ENCODE measurements around the gene C5orf52.
"Not testable (repeated sequence)": the region's sequence is repeated elsewhere in the genome, so short reads cannot be mapped to it uniquely, and the experiment has no call there.

Gene C5orf52

DNA sequence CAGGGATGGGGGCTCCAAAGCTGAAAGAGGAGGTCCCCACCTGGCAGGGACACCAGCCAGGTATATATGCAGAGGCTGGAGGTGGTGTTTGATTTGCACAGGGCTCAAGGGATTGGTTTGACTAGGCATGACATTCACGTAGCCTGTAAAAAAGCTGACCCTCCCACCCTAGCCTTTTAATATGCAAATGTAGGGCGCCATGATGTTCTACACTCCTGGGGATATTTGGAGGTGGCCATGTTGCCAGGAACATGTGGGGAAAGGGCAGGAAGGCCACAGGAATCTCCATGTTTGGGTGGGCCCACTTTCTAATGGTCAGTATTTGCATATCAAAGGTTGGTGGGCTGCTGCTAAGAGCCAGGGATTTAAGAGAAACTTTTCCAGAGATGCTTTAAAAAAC, 47.9 kb downstream of the C5orf52 start:
- no peak overlapping the region for H3K9ac ChIP-seq (ENCODE audit: low read depth, low read length, poor library complexity)
- no peak overlapping the region for H3K4me3 ChIP-seq (ENCODE audit: low read length in 2 of 2)
- no peak overlapping the region for H2BK120ac ChIP-seq (ENCODE audit: low read depth, low read length)
- WGBS, 2 donors (ENCODE audit: extremely low coverage in 2 of 2, insufficient read length in 2 of 2, insufficient replicate concordance in 1 of 2) = no CpG with 5 or more reads among the region's 2 CpGs
- H3K14ac ChIP-seq (ENCODE audit: low read length) = no peak overlapping the region
- no peaks in the 10 kb centered on the region for H3K79me1 ChIP-seq (ENCODE audit: low read depth, low read length)
- no peak overlapping the region for H3K27ac ChIP-seq (replicated peaks; ENCODE audit: low read length)
- no peak overlapping the region for H4K8ac ChIP-seq (ENCODE audit: low read depth, low read length)
- no peak overlapping the region for H3K18ac ChIP-seq (ENCODE audit: low read length)
- DNase-seq (ENCODE audit: low spot score) = no peak
- no peak overlapping the region for H4K91ac ChIP-seq (ENCODE audit: low read depth, low read length, poor library complexity)
- no peaks in the 10 kb centered on the region for H3K9me3 ChIP-seq (replicated peaks in 1 of 2; ENCODE audit: control insufficient read depth in 2 of 2, insufficient read depth in 1 of 2, low read depth in 1 of 2, low read length in 2 of 2)
- H3K23ac ChIP-seq (ENCODE audit: low read depth, low read length, poor library complexity) = no peak overlapping the region
- H3K4me1 ChIP-seq (ENCODE audit: control insufficient read depth in 2 of 2, insufficient read depth in 1 of 2, low read depth in 1 of 2, low read length in 2 of 2) = no peaks in the 10 kb centered on the region
- no peak overlapping the region for H2BK5ac ChIP-seq (ENCODE audit: low read length)
- no peak overlapping the region for H2AFZ ChIP-seq (ENCODE audit: low read length)
- no peak overlapping the region for H3K4me2 ChIP-seq (ENCODE audit: insufficient read depth, low read length, poor library complexity, severe bottlenecking)
- H2BK12ac ChIP-seq (ENCODE audit: low read length) = no peak overlapping the region
- H3K36me3 ChIP-seq (replicated peaks in 1 of 2; ENCODE audit: control insufficient read depth in 2 of 2, insufficient read depth in 2 of 2, low read length in 2 of 2) = no peaks in the 10 kb centered on the region
- no peaks in the 10 kb centered on the region for H3K27me3 ChIP-seq (ENCODE audit: control insufficient read depth in 3 of 3, insufficient read depth in 3 of 3, low read depth in 1 of 3, low read length in 3 of 3)
- H2AK5ac ChIP-seq (ENCODE audit: low read depth, low read length) = no peak overlapping the region
- no peak overlapping the region for H3K4ac ChIP-seq (ENCODE audit: low read length)
- no peak overlapping the region for H2BK15ac ChIP-seq (ENCODE audit: low read length)

DNA sequence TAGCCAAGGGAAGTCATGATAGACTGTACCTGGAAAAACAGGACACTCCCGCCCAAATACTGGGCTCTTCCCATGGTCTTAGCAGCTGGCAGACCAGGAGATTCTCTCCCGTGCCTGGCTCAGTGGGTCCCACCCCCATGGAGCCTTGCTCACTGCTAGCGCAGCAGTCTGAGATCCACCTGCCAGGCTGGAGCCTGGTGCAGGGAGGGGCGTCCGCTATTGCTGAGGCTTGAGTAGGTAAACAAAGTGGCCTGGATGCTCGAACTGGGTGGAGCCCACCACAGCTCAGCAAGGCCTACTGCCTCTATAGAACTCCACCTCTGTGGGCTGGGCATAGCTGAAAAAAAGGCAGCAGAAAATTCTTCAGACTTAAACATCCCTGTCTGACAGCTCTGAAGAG, 49.8 kb downstream of the C5orf52 start:
- H3K4me1 ChIP-seq (ENCODE audit: control insufficient read depth in 2 of 2, insufficient read depth in 1 of 2, low read depth in 1 of 2, low read length in 2 of 2) = no peaks in the 10 kb centered on the region
- no peak overlapping the region for H2AK5ac ChIP-seq (ENCODE audit: low read depth, low read length)
- H3K4me2 ChIP-seq (ENCODE audit: insufficient read depth, low read length, poor library complexity, severe bottlenecking) = no peak overlapping the region
- H3K4me3 ChIP-seq (ENCODE audit: low read length in 2 of 2) = no peak overlapping the region
- H2BK120ac ChIP-seq (ENCODE audit: low read depth, low read length) = no peak overlapping the region
- no peak overlapping the region for H3K23ac ChIP-seq (ENCODE audit: low read depth, low read length, poor library complexity)
- no peaks in the 10 kb centered on the region for H3K79me1 ChIP-seq (ENCODE audit: low read depth, low read length)
- WGBS, 2 donors (ENCODE audit: extremely low coverage in 2 of 2, insufficient read length in 2 of 2, insufficient replicate concordance in 1 of 2) = no CpG with 5 or more reads among the region's 6 CpGs
- no peak overlapping the region for H4K8ac ChIP-seq (ENCODE audit: low read depth, low read length)
- no peak overlapping the region for H2AFZ ChIP-seq (ENCODE audit: low read length)
- H4K91ac ChIP-seq (ENCODE audit: low read depth, low read length, poor library complexity) = no peak overlapping the region
- H3K14ac ChIP-seq (ENCODE audit: low read length) = no peak overlapping the region
- H2BK12ac ChIP-seq (ENCODE audit: low read length) = no peak overlapping the region
- H2BK15ac ChIP-seq (ENCODE audit: low read length) = no peak overlapping the region
- H3K18ac ChIP-seq (ENCODE audit: low read length) = no peak overlapping the region
- no peaks in the 10 kb centered on the region for H3K36me3 ChIP-seq (replicated peaks in 1 of 2; ENCODE audit: control insufficient read depth in 2 of 2, insufficient read depth in 2 of 2, low read length in 2 of 2)
- no peak for DNase-seq (ENCODE audit: low spot score)
- H3K4ac ChIP-seq (ENCODE audit: low read length) = no peak overlapping the region
- H3K9me3 ChIP-seq (replicated peaks in 1 of 2; ENCODE audit: control insufficient read depth in 2 of 2, insufficient read depth in 1 of 2, low read depth in 1 of 2, low read length in 2 of 2) = no peaks in the 10 kb centered on the region
- H2BK5ac ChIP-seq (ENCODE audit: low read length) = no peak overlapping the region
- no peak overlapping the region for H3K27ac ChIP-seq (replicated peaks; ENCODE audit: low read length)
- no peak overlapping the region for H3K9ac ChIP-seq (ENCODE audit: low read depth, low read length, poor library complexity)
- H3K27me3 ChIP-seq (ENCODE audit: control insufficient read depth in 3 of 3, insufficient read depth in 3 of 3, low read depth in 1 of 3, low read length in 3 of 3) = no peaks in the 10 kb centered on the region

DNA sequence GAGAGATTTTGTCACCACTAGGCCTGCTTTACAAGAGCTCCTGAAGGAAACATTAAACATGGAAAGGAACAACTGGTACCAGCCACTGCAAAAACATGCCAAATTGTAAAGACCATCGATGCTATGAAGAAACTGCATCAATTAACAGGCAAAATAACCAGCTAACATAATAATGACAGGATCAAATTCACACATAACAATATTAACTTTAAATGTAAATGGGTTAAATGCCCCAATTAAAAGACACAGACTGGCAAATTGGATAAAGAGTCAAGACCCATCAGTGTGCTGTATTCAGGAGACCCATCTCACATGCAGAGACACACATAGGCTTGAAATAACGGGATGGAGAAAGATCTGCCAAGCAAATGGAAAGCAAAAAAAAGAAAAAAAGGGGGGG, 51.6 kb downstream of the C5orf52 start:
- H3K23ac ChIP-seq (ENCODE audit: low read depth, low read length, poor library complexity); DNase-seq (ENCODE audit: low spot score); H2BK5ac ChIP-seq (ENCODE audit: low read length); H3K9ac ChIP-seq (ENCODE audit: low read depth, low read length, poor library complexity); H3K27ac ChIP-seq (replicated peaks; ENCODE audit: low read length); H4K8ac ChIP-seq (ENCODE audit: low read depth, low read length); H3K9me3 ChIP-seq (replicated peaks in 1 of 2; ENCODE audit: control insufficient read depth in 2 of 2, insufficient read depth in 1 of 2, low read depth in 1 of 2, low read length in 2 of 2); H3K4me1 ChIP-seq (ENCODE audit: control insufficient read depth in 2 of 2, insufficient read depth in 1 of 2, low read depth in 1 of 2, low read length in 2 of 2); H3K14ac ChIP-seq (ENCODE audit: low read length); H2AK5ac ChIP-seq (ENCODE audit: low read depth, low read length); H3K36me3 ChIP-seq (replicated peaks in 1 of 2; ENCODE audit: control insufficient read depth in 2 of 2, insufficient read depth in 2 of 2, low read length in 2 of 2); H3K27me3 ChIP-seq (ENCODE audit: control insufficient read depth in 3 of 3, insufficient read depth in 3 of 3, low read depth in 1 of 3, low read length in 3 of 3); H2BK15ac ChIP-seq (ENCODE audit: low read length); H2AFZ ChIP-seq (ENCODE audit: low read length); H2BK12ac ChIP-seq (ENCODE audit: low read length); H3K79me1 ChIP-seq (ENCODE audit: low read depth, low read length); H3K18ac ChIP-seq (ENCODE audit: low read length); H4K91ac ChIP-seq (ENCODE audit: low read depth, low read length, poor library complexity); H3K4ac ChIP-seq (ENCODE audit: low read length); H3K4me3 ChIP-seq (ENCODE audit: low read length in 2 of 2); H3K4me2 ChIP-seq (ENCODE audit: insufficient read depth, low read length, poor library complexity, severe bottlenecking); H2BK120ac ChIP-seq (ENCODE audit: low read depth, low read length): not testable (repeated sequence)
- WGBS, 2 donors (ENCODE audit: extremely low coverage in 2 of 2, insufficient read length in 2 of 2, insufficient replicate concordance in 1 of 2) = no CpG with 5 or more reads among the region's 2 CpGs

DNA sequence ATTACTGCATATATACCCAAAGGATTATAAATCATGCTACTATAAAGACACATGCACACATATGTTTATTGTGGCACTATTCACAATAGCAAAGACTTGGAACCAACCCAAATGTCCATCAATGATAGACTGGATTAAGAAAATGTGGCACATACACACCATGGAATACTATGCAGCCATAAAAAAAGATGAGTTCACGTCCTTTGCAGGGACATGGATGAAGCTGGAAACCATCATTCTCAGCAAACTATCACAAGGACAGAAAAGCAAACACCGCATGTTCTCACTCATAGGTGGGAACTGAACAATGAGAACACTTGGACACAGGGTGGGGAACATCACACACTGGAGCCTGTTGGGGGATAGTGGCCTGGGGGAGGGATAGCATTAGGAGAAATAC, 55.3 kb downstream of the C5orf52 start:
- not testable (repeated sequence) for H3K9ac ChIP-seq (ENCODE audit: low read depth, low read length, poor library complexity); H2BK120ac ChIP-seq (ENCODE audit: low read depth, low read length); H3K23ac ChIP-seq (ENCODE audit: low read depth, low read length, poor library complexity); H2AK5ac ChIP-seq (ENCODE audit: low read depth, low read length); H3K27ac ChIP-seq (replicated peaks; ENCODE audit: low read length); H3K4me3 ChIP-seq (ENCODE audit: low read length in 2 of 2); H2BK12ac ChIP-seq (ENCODE audit: low read length); H3K27me3 ChIP-seq (ENCODE audit: control insufficient read depth in 3 of 3, insufficient read depth in 3 of 3, low read depth in 1 of 3, low read length in 3 of 3); H4K91ac ChIP-seq (ENCODE audit: low read depth, low read length, poor library complexity); H3K4me1 ChIP-seq (ENCODE audit: control insufficient read depth in 2 of 2, insufficient read depth in 1 of 2, low read depth in 1 of 2, low read length in 2 of 2); H3K4ac ChIP-seq (ENCODE audit: low read length); H2BK5ac ChIP-seq (ENCODE audit: low read length); DNase-seq (ENCODE audit: low spot score); H3K9me3 ChIP-seq (replicated peaks in 1 of 2; ENCODE audit: control insufficient read depth in 2 of 2, insufficient read depth in 1 of 2, low read depth in 1 of 2, low read length in 2 of 2); H3K4me2 ChIP-seq (ENCODE audit: insufficient read depth, low read length, poor library complexity, severe bottlenecking); H3K79me1 ChIP-seq (ENCODE audit: low read depth, low read length); H3K18ac ChIP-seq (ENCODE audit: low read length); H4K8ac ChIP-seq (ENCODE audit: low read depth, low read length); H3K14ac ChIP-seq (ENCODE audit: low read length); H3K36me3 ChIP-seq (replicated peaks in 1 of 2; ENCODE audit: control insufficient read depth in 2 of 2, insufficient read depth in 2 of 2, low read length in 2 of 2); H2AFZ ChIP-seq (ENCODE audit: low read length); H2BK15ac ChIP-seq (ENCODE audit: low read length)
- no CpG with 5 or more reads among the region's 2 CpGs for WGBS, 2 donors (ENCODE audit: extremely low coverage in 2 of 2, insufficient read length in 2 of 2, insufficient replicate concordance in 1 of 2)

Data from neuronal stem cell (in vitro differentiated cells).